GM18951 (cell line): Measurements from ENCODE around the gene ZNF215.

Experiments used
- POLR2A ChIP-seq: IDR thresholded peaks from 4 replicates; pipeline ENCODE4 v1.6.1; 2011; ENCODE audit warnings: mild to moderate bottlenecking; ENCODE audit not compliant: insufficient read length, insufficient read depth; ENCODE audit errors: extremely low read depth
- in situ Hi-C: fragments of 300-500 bp; cut with MboI; formaldehyde crosslinking; loops from one replicate; pipeline ENCODE4 v1.12.0; 2022; ENCODE audit warnings: low sequenced_read_pairs, mixed read lengths, inconsistent platforms; ENCODE audit not compliant: unreplicated experiment

ZNF215 gene

DNA sequence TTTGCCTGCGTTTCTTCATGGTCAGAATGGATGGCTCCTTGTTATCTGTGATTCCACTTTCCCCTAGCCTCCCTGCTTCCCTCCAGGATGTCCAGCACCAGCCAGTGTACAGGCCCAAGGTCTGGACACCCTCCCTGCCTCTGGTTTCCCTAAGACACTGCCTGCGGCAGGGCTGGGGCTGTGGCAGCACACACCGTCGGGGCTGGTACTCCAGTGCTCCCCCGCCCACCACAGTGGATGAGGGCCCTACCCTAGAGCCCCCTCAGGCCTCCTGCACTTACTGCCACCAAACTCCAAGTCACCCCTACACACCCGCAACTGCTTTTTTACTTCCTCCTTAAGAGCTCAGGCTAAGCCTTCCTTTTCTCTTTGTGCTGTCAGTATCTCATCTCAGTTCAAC lies 65.0 kb downstream of the ZNF215 start:
- no peak for TF ChIP-seq POLR2A
- in situ Hi-C loops: no loop called here

GRCh38 chr11:6992026-6992425 lies 65.8 kb downstream of the ZNF215 start:
- no peak for TF ChIP-seq POLR2A
- in situ Hi-C loops: no loop called here

DNA sequence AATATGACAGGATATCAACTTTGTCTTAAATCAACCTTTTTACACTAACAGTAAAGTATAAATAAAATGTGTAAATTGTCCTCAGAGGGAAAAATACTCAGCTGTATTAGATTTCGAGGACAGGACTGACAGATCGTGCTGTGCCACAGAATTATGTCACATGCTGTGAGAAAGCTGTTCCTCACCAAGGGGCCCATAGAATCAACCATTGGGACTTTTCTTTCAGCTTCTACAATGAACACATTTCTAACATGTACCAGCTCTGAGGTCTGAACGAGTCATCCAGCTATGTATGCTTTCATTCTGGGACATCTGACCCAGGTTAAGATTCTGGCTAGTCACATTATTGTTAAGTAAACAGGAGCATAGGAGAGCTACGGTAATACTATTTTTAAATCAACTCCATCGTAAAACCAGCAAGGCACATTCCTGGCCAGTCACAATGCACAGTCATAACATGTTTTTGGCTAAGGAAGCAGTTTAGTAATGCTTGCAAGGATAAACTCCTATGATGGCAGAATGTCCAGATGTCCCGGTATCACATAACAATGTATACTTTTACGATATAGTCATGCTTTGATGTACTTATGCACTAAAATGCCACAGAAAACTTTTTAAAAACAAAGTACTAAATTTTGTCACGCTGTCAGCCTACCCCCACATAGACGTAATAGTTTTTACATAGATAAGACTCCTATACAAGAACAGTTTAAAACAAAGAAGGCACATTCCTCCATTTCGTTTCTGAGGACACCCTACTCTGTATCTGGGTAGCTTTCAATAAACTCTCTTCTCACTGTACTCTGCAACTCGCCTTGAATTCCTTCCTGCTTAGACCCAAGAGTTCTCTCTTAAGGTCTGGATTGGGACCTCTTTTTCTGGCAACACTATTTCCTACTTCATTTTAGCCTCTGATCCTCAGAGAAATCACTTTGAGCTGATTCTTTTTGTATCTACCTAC lies 66.5 kb downstream of the ZNF215 start:
- in situ Hi-C loops: no loop called here
- no peak for TF ChIP-seq POLR2A

GRCh38 chr11:6995703-6996102 lies 69.5 kb downstream of the ZNF215 start:
- in situ Hi-C loops: no loop called here
- TF ChIP-seq POLR2A: no peak

- in situ Hi-C loops: no loop called here
These were observed 78.3 kb downstream of the ZNF215 start for GRCh38 chr11:7004482-7004881.

More at GRCh38 chr11:7004482-7004881, 78.3 kb downstream of the ZNF215 start:
- TF ChIP-seq POLR2A: no peak
